ENCODE results near the gene PPP3CA.

Gene PPP3CA

GRCh38 chr4:101331017-101331416, 16.3 kb downstream of the PPP3CA start:
- DNase-seq (ENCODE audit: low spot score) = no peak

- DNase-seq (ENCODE audit: low spot score) = no peak
These were observed 17.7 kb downstream of the PPP3CA start for GRCh38 chr4:101329592-101329991.

- DNase-seq (ENCODE audit: low spot score) = no peak
These were observed 19.2 kb downstream of the PPP3CA start for GRCh38 chr4:101328063-101328602.

DNA sequence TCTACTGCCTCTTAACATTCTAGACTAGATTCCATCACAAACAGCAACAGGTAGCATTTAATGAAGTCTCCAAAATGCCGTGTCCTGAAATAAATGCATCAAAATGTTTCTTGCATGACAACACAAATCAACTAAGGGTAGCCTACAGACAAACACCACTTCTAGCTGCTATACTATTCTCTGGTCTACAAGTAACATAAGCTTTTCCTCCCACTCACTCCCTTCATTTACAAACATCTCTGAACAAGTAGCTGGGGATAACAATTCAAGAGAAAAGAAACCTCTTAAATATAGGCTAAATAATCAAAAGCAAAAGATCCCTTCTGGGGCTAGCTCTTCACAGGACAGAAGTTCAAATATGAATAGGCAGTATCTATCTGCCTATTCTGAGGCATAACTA, 20.8 kb downstream of the PPP3CA start:
- no peak for DNase-seq (ENCODE audit: low spot score)

GRCh38 chr4:101322743-101323142, 24.6 kb downstream of the PPP3CA start:
- no peak for DNase-seq (ENCODE audit: low spot score)

DNA sequence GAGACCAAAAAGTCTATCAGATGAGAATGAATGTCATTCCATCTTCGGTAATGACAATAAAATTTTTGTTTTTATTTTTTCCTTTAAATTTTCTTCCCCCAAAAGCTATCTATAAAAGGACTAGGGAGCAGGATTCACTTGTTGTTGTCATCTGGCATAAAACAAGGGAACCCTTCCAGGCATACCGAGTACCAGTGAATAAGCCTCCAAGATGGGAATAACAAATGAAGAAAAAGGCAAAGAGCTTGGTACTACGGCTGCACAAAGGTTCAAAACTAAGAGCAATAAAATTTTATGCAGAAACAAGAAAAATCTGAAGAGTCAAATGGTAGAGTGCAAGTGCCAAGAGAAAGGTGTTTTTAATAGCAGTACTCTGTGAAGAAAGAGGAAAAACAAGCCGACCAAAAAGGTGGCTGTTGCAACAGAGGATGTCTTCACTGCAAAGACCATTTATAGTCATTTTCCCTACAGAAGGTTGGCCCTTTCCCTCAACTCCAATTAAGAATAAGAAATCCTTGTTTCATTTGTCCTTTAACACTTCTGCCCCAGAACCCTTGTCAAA, 25.8 kb downstream of the PPP3CA start:
- DNase-seq (ENCODE audit: low spot score) = no peak

DNA sequence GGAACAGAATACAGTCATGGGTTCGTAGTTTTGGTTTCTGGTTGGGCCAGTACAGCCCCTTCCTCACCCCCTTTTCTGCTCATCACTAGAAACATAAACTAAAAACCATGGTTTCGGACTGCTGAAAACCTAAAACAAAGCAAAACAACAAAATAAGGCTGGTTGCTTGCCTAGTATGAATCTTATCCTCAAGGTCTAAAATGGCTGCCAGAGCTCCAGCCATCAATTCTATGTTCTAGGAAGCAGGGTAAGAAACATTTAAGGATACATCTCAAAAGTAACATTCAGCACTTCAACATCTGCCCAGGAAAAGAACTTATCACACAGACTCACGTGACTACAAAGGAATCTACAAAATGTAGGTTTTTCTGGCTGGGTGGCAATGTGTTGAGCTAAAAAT, 31.5 kb downstream of the PPP3CA start:
- DNase-seq (ENCODE audit: low spot score) = no peak

- DNase-seq (ENCODE audit: low spot score) = no peak
These were observed 32.3 kb downstream of the PPP3CA start for GRCh38 chr4:101315041-101315440.

- DNase-seq (ENCODE audit: low spot score) = no peak
These were observed 37.4 kb downstream of the PPP3CA start for GRCh38 chr4:101309925-101310324.

DNA sequence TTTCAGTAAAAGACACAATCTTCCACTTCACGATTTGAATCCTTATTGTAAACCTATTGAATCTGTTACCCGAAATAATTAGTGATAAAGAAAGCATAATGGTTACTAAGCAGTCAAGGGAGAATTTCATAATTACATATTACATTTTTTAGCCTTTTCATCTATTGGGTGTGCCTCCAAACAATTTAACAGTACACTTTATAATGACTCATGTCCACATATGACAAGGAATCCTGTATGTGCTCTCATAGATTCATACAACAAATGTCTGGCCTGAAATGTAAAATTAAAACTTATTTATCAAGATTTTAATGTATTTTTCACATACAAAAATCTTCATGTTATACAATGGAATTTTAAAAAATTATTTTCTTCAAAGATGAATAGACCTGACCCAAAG, 39.4 kb downstream of the PPP3CA start:
- DNase-seq (ENCODE audit: low spot score) = no peak

DNA sequence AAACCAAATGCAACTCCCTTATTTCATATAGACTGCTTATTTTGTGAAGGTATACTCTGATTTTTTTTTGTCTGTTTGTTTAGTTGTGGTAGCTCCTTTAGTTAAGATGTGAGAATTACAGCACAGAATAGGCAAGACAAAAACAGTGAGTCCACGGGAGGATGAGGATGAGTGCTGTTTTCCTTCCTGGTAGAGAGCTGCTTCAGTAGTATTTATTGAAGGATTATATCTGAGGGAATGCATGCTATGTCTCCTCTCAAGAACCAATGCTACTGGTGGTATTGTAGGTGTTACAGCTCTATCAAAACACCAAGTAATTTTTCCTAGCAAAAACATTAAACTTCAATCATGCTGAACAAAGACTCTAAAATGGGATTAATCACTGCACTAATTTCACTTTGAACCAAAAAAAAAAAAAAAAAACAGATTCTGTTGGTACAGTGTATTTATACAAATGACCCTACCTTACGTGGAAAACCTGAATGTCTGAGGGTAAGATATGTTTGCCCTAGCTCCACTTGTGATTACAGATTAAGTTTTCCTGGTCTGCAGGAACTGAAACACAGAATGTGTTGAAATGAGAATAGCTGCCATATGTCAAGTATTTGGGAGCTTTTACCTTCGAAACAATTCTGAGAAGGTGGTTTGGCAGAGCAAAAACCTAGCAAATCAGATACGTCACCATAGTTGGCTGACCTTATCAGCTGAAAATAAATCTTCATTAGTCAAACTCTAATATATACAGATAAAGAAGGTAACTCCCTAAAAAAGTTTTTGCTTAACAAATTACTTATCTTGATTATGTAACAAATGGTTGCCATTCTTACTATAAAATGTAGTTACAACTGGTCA, 40.3 kb downstream of the PPP3CA start:
- no peak for DNase-seq (ENCODE audit: low spot score)

DNA sequence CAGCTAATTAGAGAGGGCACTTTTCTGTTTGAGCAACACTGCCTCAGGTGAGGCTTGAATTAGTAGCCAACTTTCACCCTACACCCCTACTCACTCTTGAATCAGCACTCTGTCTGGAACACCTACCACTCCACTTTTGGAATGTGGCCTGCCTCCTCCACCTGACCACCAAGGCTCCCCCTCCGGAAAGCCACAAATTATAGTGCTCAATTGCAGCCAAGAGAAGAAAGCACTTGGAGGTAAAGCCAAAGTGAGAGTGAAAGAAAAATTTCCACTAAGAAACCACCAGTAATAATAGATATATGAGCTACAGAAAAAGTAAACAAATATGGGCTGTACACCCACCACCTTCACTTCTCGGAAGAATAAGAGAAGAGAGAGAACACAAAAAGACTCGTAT, 41.1 kb downstream of the PPP3CA start:
- no peak for DNase-seq (ENCODE audit: low spot score)

- DNase-seq (ENCODE audit: low spot score) = no peak
These were observed 42.4 kb downstream of the PPP3CA start for GRCh38 chr4:101304916-101305315.

DNA sequence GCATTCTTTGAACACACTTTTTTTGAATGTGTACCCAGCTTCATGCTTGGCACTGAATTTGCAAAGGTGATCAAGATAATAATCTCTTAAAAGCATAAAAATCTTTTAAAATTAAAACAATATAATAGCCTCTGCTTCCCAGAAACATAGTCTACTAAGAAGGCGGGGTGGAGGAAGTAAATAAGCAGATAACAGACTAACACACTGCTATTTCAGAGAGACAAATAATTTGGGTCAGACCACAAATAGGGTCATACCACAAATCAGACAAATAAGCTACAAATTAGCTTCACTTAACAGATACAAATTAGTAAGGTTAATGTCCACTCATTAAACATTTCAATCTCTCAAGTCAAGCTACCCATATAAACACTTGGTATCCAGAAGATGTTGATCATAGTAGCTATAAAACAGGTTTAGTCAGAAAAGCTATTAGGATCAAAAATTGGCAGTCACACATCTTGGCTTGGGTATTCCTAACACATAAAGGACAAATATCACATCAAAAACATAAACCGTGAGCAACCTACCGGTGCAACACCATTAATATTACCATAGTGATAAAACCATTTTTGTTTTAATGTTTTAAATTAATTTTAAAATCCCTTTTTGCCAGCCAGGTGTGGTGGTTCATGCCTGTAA, 47.3 kb downstream of the PPP3CA start:
- DNase-seq (ENCODE audit: low spot score) = no peak

GRCh38 chr4:101299021-101299420, 48.3 kb downstream of the PPP3CA start:
- no peak for DNase-seq (ENCODE audit: low spot score)

DNA sequence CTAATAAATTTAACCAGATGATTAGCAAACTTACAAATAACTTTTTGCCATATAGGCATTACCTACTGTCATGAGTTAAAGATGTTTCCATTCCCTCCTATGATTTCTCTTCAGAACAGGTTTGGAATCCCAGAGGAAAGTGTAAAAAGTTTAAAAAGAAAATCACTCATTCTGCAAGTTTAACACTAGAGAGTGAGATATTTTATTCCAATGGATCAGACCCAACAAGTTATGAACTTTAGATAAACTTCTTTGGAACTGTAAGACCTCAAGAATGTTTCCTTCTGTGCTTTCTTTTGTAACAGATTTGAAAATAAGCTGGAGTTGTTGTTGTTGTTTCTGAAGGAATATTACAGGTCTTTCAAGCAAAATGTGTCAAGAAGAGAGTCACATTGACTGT, 51.6 kb downstream of the PPP3CA start:
- DNase-seq (ENCODE audit: low spot score) = no peak

DNA sequence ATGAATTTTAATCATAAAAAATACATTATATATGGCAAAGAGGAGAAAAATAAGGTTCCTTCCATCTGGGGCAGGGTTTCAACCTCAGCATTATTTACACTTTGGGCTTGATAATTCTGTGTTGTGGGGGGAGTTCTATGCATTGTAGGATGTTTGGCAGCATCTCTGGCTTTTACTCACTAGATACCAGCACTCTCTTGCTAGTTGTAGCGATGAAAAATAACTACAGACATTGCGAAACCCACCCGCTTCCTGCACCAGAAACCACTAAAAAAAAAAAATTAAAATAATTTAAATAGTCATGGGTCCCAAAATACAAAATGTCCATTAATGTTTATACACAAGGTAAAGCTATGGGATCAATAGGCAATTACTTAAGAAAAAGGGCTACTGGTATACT, 52.7 kb downstream of the PPP3CA start:
- no peak for DNase-seq (ENCODE audit: low spot score)

- no peak for DNase-seq (ENCODE audit: low spot score)
These were observed 54.4 kb downstream of the PPP3CA start for GRCh38 chr4:101292901-101293300.

DNA sequence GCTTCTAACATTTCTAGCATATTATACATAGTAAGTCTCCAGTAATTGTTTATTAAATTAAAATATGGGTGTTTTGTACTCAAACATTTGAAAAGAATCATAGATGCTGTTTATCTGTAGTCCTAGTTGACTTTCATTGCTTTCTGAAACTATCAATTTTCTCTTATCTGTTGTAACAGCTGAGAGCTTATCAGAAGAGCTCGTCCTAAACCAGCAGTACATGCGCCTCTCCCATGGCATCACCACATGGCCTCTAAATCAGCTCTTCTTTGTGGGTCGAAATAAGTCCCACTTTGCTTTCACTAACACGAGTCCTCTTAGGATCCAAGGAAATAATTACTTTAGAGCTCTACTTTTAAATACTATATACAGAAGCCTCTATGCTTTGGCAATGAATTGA, 55.1 kb downstream of the PPP3CA start:
- peak; percentile 33 for DNase-seq (ENCODE audit: low spot score)

- DNase-seq (ENCODE audit: low spot score) = no peak
These were observed 56.1 kb downstream of the PPP3CA start for GRCh38 chr4:101291198-101291597.

GRCh38 chr4:101290654-101291053, 56.7 kb downstream of the PPP3CA start:
- DNase-seq (ENCODE audit: low spot score) = no peak

GRCh38 chr4:101289306-101289705, 58.0 kb downstream of the PPP3CA start:
- no peak for DNase-seq (ENCODE audit: low spot score)

Measured in hematopoietic multipotent progenitor cell treated with erythropoietin and hydrocortisone succinate and interleukin-3 and kit ligand, for 17 days (in vitro differentiated cells).